Stimulated activated CD4-positive, alpha-beta T cell treated with anti-CD3 and anti-CD28 coated beads, Interleukin-12 subunit alpha, Interleukin-12 subunit beta, amount 100 ng/mL, for 24 hours (primary cell): Measurements from ENCODE around the gene FGF14.

Experiments used
- DNase-seq, 2 experiments: peaks; one replicate each; pipeline ENCODE4 v3.0.0-alpha.2; 2020; ENCODE audit warnings: low read depth in 2 of 2

Gene FGF14

GRCh38 chr13:101792189-101792588 is 609.7 kb downstream of the FGF14 start:
- no peak for DNase-seq

DNA sequence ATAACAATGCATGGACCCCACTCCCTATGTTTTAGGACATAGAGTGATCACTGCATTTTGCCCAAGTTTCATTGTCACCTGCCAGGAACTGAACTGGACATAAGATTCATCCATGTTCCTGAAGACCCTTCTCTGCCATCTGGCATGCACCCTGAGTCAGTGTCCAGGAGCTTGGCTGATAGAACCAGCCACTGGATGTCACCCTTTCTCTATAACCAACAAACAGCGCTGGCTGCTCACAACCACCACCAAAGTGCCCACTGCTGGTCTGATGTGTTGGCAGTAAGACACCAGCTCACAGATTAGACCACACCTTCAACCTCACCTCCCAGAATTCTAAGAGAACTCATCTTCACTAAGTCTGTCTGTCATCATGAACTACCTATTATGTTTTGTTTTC is 616.0 kb downstream of the FGF14 start:
- no peak for DNase-seq

DNA sequence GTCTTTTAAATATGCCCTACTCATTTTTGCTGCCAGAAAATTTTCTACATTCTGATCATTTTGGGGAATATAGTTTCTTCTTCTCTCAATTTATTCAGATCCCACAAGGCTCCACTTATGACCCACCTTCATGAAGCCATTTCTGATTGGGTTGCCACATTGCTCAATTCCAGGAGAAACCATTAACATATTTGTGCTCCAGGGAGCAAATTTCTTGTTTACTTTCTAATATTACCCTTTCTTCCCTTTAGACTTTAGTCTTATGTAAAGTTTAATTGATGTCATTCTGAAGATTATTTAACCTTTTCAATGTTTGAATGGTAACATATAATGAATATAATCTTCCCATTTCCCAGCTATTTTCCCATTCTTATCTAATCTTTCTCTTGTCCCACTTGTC is 617.5 kb downstream of the FGF14 start:
- DNase-seq, result no peak

DNA sequence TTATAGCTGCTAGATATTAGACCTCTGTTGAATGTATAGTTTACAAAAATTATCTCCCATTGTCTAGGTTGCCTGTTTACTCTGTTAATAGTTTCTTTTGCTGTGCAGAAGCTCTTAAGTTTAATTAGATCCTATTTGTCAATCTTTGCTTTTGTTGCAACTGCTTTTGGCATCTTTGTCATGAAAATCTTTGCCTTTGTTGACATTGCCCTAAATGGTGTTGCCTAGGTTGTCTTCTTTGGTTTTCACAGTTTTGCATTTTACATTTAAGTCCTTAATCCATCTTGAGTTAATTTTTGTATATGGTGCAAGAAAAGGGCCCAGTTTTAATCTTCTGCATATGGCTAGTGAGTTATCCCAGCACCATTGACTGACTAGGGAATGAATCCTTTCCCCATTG is 618.3 kb downstream of the FGF14 start:
- no peak for DNase-seq

DNA sequence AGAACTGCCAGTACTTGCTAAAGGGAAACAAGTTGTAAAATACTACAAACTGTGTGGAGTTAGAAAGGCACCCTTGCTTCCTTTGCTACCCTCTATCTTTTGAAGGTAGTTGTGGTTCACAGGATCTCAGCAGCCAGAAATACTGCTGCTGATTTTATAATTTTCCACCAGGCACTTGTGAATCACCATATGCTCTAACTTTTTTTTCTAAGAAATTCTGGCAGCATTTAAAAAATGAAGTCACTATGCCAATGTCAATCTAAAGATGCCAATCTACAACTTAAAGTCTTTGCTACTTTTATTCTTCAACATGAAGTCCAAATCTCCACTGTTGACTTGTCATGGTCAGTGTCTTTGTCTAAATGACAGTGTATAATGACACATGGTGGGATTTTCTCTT is 621.6 kb downstream of the FGF14 start:
- DNase-seq, result no peak

- DNase-seq, result no peak
Measured at GRCh38 chr13:101779147-101779546, 622.7 kb downstream of the FGF14 start.

DNA sequence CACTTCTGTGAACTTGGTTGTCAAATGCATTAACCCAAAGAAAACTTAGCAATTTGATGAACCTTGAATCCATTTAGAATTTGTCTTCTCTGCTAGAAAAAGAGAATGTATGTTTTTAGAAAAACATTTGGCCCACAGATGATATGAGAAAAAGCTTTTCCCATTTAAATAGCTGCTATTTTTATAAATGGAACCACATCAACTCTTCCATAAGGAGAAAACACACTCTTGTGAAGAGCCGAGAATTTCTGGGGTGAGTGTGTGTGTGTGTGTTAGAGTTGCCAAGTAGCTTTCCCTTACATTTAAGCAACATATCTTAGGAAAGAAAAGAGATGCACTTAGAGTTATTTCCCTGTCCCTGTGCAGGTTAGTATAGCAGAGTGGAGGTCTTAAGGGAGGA is 626.6 kb downstream of the FGF14 start:
- no peak for DNase-seq

DNA sequence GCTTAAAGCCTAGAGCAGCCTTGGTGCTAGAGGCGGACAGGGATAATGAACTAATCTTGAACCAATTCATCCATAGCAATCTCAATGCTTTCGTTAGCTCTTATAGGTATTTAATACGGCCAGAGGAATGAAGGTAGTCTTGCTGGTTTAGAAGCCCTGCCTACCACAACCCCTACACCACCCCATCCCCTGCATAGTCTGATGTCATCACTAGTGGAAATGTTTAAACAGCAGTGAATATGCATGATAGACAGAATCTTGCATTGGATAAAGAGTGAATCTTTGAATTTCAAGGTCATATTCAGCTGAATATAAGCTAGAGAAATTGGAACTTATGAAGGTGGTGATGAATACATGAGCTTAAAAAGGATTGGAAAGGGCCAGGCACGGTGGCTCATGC is 627.5 kb downstream of the FGF14 start:
- DNase-seq, result no peak

GRCh38 chr13:101773062-101773461 is 628.8 kb downstream of the FGF14 start:
- DNase-seq, result no peak

DNA sequence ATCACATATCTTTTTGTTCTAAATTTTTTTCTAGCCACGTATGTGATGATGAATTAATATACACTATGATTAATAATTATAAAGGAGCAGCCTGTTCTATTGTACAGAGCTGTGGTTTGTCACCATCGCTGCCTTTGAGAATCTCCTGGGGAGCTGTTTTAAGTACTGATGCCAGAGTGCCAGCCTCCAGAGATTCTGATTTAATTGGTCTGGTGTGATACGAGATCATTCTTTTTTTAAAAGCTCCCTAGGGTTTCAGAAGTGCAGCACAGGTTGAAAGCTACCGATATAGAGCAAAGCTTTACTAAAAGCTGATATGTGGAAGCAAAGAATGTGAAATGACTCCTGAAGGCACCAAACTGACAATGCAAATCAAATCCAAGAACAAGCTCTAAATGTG is 634.7 kb downstream of the FGF14 start:
- DNase-seq, result no peak

DNA sequence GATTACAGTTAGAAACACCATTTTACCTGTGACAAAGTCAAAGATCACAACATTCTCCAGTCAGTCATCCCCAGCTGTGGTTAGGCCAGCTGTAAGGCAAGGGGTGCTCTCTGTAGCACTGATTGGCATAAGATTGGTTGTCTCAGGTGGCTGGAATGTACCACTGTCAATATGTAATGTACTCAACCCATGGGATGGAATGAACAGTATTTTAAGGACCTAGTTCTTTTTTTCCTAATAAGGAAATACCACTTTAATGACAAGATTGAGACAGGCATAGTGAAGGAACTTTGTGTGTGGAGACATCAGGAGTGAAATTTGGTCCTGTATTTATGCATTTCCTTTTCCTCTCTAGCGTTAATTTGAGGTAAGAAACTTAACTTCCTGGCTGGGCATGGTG is 638.7 kb downstream of the FGF14 start:
- no peak for DNase-seq

GRCh38 chr13:101757446-101758039 is 644.3 kb downstream of the FGF14 start:
- no peak for DNase-seq

DNA sequence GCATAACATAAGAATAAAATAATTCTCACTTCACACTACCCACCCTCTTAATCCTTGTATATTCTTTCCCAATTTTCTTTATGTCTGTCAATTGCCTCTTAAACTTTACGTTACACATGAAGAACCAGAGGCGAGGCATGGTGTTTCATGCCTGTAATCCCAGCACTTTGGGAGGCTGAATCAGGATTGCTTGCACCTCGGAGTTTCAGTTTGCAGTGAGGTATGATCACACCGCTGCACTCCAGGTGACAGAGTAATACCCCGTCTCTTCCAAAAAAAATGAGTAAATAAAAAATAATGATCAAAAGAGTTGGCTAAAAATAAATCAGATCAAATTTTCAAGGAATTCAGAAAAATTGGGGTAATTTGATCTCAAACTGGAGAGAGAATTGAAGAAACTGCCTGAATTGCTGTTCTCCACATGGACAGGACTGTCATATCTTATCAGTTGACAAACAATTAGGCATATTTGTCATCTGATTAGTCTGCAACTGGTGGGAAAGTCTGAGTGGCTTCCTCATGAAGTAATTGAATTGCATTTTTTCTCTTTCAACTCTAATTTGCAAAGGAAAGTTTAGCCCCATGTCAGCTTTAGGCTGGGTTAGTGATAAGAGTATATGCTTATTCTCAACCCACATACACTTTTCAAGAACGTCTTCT is 646.5 kb downstream of the FGF14 start:
- DNase-seq, result no peak

- DNase-seq, result no peak
Measured at GRCh38 chr13:101752432-101752831, 649.4 kb downstream of the FGF14 start.

GRCh38 chr13:101751488-101751887 is 650.4 kb downstream of the FGF14 start:
- no peak for DNase-seq

GRCh38 chr13:101749584-101749983 is 652.3 kb downstream of the FGF14 start:
- DNase-seq, result no peak

DNA sequence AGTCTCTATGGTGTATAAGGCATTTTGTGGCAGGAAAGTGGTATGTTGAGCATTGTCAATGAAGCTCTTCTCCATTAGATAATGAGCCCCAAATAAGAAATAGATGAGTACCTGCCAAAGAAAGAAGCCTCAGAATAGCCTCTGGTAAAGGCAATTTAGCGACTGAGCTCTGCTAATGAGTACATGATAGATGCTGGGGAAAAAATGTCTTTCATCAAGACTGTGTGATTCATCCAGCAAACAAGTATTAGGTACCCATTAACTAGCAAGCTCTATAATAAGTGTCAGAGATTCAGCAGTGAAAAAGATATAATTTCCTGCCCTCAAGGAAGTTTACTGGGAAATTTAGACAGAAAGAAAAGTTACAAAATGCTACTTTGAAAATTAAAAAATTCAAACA is 654.8 kb downstream of the FGF14 start:
- no peak for DNase-seq

DNA sequence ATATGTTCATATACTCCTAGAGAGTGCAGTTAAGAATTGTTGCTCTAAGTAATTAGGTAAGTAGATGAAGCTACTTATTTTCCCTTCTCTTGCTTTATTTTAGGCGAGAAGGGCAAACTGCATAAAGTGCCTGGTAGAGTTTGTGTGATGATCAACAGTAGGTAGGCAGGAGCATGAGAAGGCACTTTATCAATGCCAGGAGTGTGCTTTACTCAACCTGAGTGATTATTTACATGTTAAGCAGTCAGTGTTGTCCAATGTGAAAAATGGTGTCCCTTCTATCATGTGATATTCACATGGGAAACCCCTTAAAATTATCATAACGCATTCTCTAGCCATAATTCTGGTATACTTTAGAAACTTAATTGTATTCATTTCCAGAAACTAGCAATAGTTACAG is 655.3 kb downstream of the FGF14 start:
- DNase-seq, result no peak

DNA sequence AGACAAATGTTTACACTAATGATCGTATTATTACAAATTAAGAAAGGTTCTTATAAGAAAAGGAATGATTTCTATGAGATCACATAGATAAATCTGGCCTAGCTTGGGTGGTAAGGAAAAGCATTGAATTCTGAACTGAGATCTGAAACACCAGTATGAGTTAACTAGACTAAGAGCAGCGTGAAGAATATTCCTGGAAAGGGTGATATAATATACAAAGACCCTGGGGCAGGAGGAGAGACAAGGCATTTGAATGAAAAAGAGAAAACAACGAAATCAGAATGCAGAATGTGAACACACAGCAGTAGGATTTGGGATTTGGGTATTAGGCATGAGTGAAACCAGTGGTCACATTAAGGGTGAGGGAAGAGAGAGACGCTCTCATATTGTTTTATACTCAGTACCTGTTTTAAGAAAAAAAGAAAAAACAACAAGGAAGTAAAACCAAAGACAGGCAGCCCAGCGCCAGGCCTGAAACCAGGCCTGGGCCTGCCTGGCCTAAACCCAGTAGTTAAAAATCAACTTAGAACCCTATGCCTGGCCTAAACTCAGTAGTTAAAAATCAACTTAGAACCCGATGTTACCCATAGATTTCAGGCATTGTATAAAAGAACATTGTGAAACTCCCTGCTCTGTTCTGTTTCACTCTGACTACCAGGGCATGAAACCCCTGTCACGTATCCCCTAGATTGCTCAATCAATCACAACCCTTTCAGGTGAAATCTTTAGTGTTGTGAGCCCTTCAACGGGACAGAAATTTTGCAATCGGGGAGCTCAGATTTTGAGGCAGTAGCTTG is 662.3 kb downstream of the FGF14 start:
- DNase-seq, result no peak

GRCh38 chr13:101738336-101738735 is 663.5 kb downstream of the FGF14 start:
- DNase-seq, result no peak

- DNase-seq, result no peak
Measured at GRCh38 chr13:101736566-101736965, 665.3 kb downstream of the FGF14 start.

GRCh38 chr13:101730420-101731000 is 671.3 kb downstream of the FGF14 start:
- DNase-seq, result no peak

GRCh38 chr13:101728615-101729014 is 673.2 kb downstream of the FGF14 start:
- no peak for DNase-seq
